ACC112 (cell line): ENCODE measurements around the gene GLYAT.

Experiments
- H2AFZ ChIP-seq: fragments of 200-600 bp; sonication (generic); one replicate; pipeline ENCODE4 v1.6.0; 2017; ENCODE audit warnings: antibody characterized with exemption, low read length; ENCODE audit not compliant: unreplicated experiment
- H3K27ac ChIP-seq: fragments of 200-600 bp; sonication (generic); 2 replicates; pipeline ENCODE4 v1.5.1; 2014; ENCODE audit warnings: low read depth, mild to moderate bottlenecking, antibody characterized with exemption, low read length, moderate library complexity
- H3K27me3 ChIP-seq: fragments of 200-600 bp; sonication (generic); 2 replicates; pipeline ENCODE4 v1.6.1; 2014; ENCODE audit warnings: mild to moderate bottlenecking, antibody characterized with exemption, low read length, moderate library complexity, mixed read lengths; ENCODE audit not compliant: insufficient read depth
- H3K36me3 ChIP-seq: fragments of 200-600 bp; sonication (generic); 2 replicates; pipeline ENCODE4 v1.6.1; 2016; ENCODE audit warnings: mild to moderate bottlenecking, antibody characterized with exemption, low read length, moderate library complexity, mixed read lengths; ENCODE audit not compliant: insufficient read depth
- H3K4me1 ChIP-seq: fragments of 200-600 bp; sonication (generic); one replicate; pipeline ENCODE4 v1.6.1; 2016; ENCODE audit warnings: low read length, mixed read lengths; ENCODE audit not compliant: insufficient read depth, unreplicated experiment, control insufficient read depth
- H3K4me3 ChIP-seq: fragments of 200-600 bp; sonication (generic); 2 replicates; pipeline ENCODE4 v1.5.1; 2014; ENCODE audit warnings: mild to moderate bottlenecking, low read depth, low read length
- H3K79me2 ChIP-seq: fragments of 200-600 bp; sonication (generic); one replicate; pipeline ENCODE4 v1.6.0; 2016; ENCODE audit warnings: low read length; ENCODE audit not compliant: control insufficient read depth, unreplicated experiment, insufficient read depth

GLYAT gene

GRCh38 chr11:58770627-58771457 is 39.1 kb upstream of the GLYAT start:
- H3K79me2 ChIP-seq, result no peaks in the 10 kb centered on the region
- no peaks in the 10 kb centered on the region; the same call in 1 of the 2 replicates for H3K27me3 ChIP-seq
- no peak overlapping the region for H2AFZ ChIP-seq
- no peak overlapping the region for H3K4me3 ChIP-seq
- peaks cover 8% of the 10 kb centered on the region for H3K4me1 ChIP-seq
- H3K36me3 ChIP-seq, result no peaks in the 10 kb centered on the region
- no peak overlapping the region for H3K27ac ChIP-seq

GRCh38 chr11:58770166-58770565 is 38.4 kb upstream of the GLYAT start:
- Histone ChIP-seq H3K27ac (no peak overlapping the region), H3K4me3 (no peak overlapping the region), H3K36me3 (no peaks in the 10 kb centered on the region), H3K79me2 (no peaks in the 10 kb centered on the region), H2AFZ (no peak overlapping the region), H3K4me1 (peaks cover 8% of the 10 kb centered on the region), H3K27me3 (no peaks in the 10 kb centered on the region; the same call in 1 of the 2 replicates)

GRCh38 chr11:58769308-58769707 is 37.6 kb upstream of the GLYAT start:
- Histone ChIP-seq H3K36me3 (no peaks in the 10 kb centered on the region), H3K27ac (no peak overlapping the region), H3K27me3 (peaks cover 5% of the 10 kb centered on the region; the same call in 1 of the 2 replicates), H2AFZ (no peak overlapping the region), H3K4me1 (peaks cover 8% of the 10 kb centered on the region), H3K4me3 (no peak overlapping the region), H3K79me2 (no peaks in the 10 kb centered on the region)

GRCh38 chr11:58768137-58768536 is 36.4 kb upstream of the GLYAT start:
- Histone ChIP-seq H3K4me1 (peaks cover 8% of the 10 kb centered on the region), H3K27me3 (0 out of 2 replicates have a peak, but pooled peaks cover 5% of the 10 kb centered on the region), H3K4me3 (no peak overlapping the region), H3K79me2 (no peaks in the 10 kb centered on the region), H3K27ac (no peak overlapping the region), H2AFZ (no peak overlapping the region), H3K36me3 (no peaks in the 10 kb centered on the region)

GRCh38 chr11:58765078-58765477 is 33.3 kb upstream of the GLYAT start:
- no peaks in the 10 kb centered on the region for H3K79me2 ChIP-seq
- H3K4me3 ChIP-seq, result no peak overlapping the region
- peaks cover 13% of the 10 kb centered on the region; the same call in 1 of the 2 replicates for H3K27me3 ChIP-seq
- H3K4me1 ChIP-seq, result no peaks in the 10 kb centered on the region
- H3K27ac ChIP-seq, result no peak overlapping the region
- H2AFZ ChIP-seq, result no peak overlapping the region
- H3K36me3 ChIP-seq, result no peaks in the 10 kb centered on the region

- H3K27me3 ChIP-seq, result peaks cover 22% of the 10 kb centered on the region; the same call in 1 of the 2 replicates
- no peaks in the 10 kb centered on the region for H3K36me3 ChIP-seq
- no peak overlapping the region for H2AFZ ChIP-seq
- no peaks in the 10 kb centered on the region for H3K4me1 ChIP-seq
- H3K4me3 ChIP-seq, result no peak overlapping the region
- H3K27ac ChIP-seq, result no peak overlapping the region
- H3K79me2 ChIP-seq, result no peaks in the 10 kb centered on the region
Observed at GRCh38 chr11:58763120-58763490, 31.4 kb upstream of the GLYAT start.

- Histone ChIP-seq H3K4me1 (no peaks in the 10 kb centered on the region), H3K4me3 (no peak overlapping the region), H2AFZ (no peak overlapping the region), H3K27ac (no peak overlapping the region), H3K79me2 (no peaks in the 10 kb centered on the region), H3K27me3 (peaks cover 25% of the 10 kb centered on the region; the same call in 1 of the 2 replicates), H3K36me3 (no peaks in the 10 kb centered on the region)
Observed at GRCh38 chr11:58762284-58763119, 30.8 kb upstream of the GLYAT start.

- no peak overlapping the region for H3K4me3 ChIP-seq
- no peak overlapping the region for H2AFZ ChIP-seq
- no peaks in the 10 kb centered on the region for H3K36me3 ChIP-seq
- peaks cover 19% of the 10 kb centered on the region; the same call in 1 of the 2 replicates for H3K27me3 ChIP-seq
- H3K4me1 ChIP-seq, result no peaks in the 10 kb centered on the region
- H3K27ac ChIP-seq, result no peak overlapping the region
- H3K79me2 ChIP-seq, result no peaks in the 10 kb centered on the region
Observed at GRCh38 chr11:58757439-58757838, 25.7 kb upstream of the GLYAT start.

GRCh38 chr11:58745705-58746364 is 14.1 kb upstream of the GLYAT start:
- Histone ChIP-seq H3K79me2 (no peaks in the 10 kb centered on the region), H3K27me3 (peaks cover 15% of the 10 kb centered on the region), H2AFZ (no peak overlapping the region), H3K27ac (no peak overlapping the region), H3K4me1 (no peaks in the 10 kb centered on the region), H3K4me3 (no peak overlapping the region), H3K36me3 (no peaks in the 10 kb centered on the region)

- Histone ChIP-seq H2AFZ (no peak overlapping the region), H3K27ac (no peak overlapping the region), H3K36me3 (no peaks in the 10 kb centered on the region), H3K79me2 (no peaks in the 10 kb centered on the region), H3K4me1 (no peaks in the 10 kb centered on the region), H3K4me3 (no peak overlapping the region), H3K27me3 (peaks cover 15% of the 10 kb centered on the region)
Observed at GRCh38 chr11:58744988-58745704, 13.4 kb upstream of the GLYAT start.
